Stimulated activated CD4-positive, alpha-beta T cell treated with anti-CD3 and anti-CD28 coated beads, Interleukin-1b, Interleukin-23, amount 100 ng/mL, for 4 hours (primary cell): ENCODE measurements around the gene DMXL2.
"Not testable (repeated sequence)": the region's sequence is repeated elsewhere in the genome, so short reads cannot be mapped to it uniquely, and the experiment has no call there.

Source experiments
- DNase-seq, 2 donors: peaks; one replicate each; pipeline ENCODE4 v3.0.0-alpha.2; 2020; ENCODE audit warnings: low read depth in 2 of 2

DMXL2 gene

GRCh38 chr15:51576911-51577500, 45.6 kb downstream of the DMXL2 start:
- no peak for DNase-seq

GRCh38 chr15:51576286-51576850, 46.2 kb downstream of the DMXL2 start:
- DNase-seq, result no peak

- DNase-seq, result no peak
Observed at GRCh38 chr15:51575775-51576174, 46.8 kb downstream of the DMXL2 start.

- DNase-seq, result not testable (repeated sequence)
Observed at GRCh38 chr15:51573352-51573751, 49.2 kb downstream of the DMXL2 start.

DNA sequence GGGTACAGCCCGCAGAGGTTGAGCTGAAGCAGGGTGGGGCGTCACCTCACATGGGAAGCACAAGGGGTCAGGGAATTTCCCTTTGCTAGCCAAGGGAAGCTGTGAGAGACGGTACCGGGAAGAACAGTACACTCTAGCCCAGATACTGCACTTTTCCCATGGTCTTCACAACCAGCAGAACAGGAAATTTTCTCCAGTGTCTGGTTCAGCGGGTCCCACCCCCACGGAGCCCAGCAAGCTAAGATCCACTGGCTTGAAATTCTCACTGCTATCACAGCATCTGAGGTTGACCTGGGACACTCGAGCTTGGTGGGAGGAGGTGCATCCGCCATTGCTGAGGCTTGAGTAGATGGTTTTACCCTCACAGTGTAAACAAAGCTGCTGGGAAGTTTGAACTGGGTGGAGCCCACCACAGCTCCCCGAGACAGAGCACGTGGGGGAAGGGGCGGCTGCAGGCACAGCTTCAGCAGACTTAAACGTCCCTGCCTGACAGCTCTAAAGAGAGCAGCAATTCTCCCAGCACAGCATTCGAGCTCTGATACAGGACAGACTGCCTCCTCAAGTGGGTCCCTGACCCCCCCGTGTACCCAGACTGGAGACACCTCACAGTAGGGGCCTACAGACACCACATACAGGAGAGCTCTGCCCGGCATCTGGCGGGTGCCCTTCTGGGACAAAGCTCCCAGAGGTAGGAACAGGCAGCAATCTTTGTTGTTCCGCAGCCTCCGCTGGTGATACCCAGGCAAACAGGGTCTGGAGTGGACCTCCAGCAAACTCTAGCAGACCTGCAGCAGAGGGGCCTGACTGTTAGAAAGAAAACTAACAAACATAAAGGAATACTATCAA, 53.4 kb downstream of the DMXL2 start:
- DNase-seq, result not testable (repeated sequence)

DNA sequence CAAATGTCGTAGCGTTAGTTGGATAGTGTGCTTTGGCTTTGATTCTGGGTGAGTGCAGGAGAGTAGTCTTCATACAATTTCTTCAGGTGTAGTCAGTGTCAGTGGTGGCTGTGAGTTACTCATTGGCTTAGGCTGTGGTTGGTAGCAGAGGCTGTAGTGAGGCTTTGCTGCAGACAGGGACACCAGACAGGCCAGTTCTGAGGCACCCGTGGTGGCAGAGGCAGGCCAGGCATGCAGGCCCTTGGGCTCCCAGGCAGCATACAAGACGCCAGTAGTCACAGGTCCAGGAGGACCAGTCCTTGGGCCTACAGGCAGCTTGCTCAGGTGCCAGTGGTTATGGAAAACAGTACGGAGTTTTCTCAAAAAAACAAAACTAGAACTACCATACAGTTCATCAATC, 61.3 kb downstream of the DMXL2 start:
- DNase-seq, result no peak

- no peak for DNase-seq
Observed at GRCh38 chr15:51558876-51559275, 63.7 kb downstream of the DMXL2 start.

DNA sequence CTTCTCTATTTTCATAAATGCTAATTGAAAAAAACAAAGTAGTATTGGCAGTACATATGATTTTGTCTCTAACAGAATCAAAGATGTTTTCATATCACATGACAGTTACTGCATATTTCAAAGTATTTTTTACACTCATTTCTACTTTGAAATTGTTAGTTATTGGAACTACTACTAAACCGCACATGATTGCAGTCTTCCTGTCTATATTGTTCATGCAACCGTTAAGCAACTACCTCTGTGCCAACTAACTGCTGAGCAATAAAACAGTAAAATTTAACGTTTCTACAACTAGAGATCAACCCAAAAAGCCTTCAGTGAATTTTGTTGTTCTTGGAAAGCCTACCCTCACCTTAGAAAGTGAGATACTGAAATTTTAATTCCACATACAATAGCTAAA, 64.2 kb downstream of the DMXL2 start:
- DNase-seq, result no peak

DNA sequence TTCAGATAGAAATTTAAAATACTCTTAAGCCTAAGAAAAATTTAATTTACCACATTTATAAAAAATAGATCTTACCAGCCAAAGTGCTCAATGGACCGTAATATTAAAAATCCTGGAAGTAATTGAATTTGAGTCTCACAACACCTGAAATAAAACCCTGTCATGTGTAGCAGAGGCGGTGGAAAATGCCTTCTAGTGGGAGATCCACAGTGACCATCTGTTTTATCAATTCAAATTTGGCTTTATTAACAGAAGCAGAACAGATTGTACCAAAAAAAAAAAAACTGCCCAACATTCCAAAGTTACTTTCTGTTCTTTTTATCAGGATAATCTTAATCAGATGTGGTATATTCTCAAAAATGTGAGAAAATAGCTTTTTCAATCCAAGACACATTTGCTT, 71.7 kb downstream of the DMXL2 start:
- DNase-seq, result no peak

GRCh38 chr15:51547656-51548055, 74.9 kb downstream of the DMXL2 start:
- no peak for DNase-seq

- no peak for DNase-seq
Observed at GRCh38 chr15:51536965-51537574, 85.5 kb downstream of the DMXL2 start.

DNA sequence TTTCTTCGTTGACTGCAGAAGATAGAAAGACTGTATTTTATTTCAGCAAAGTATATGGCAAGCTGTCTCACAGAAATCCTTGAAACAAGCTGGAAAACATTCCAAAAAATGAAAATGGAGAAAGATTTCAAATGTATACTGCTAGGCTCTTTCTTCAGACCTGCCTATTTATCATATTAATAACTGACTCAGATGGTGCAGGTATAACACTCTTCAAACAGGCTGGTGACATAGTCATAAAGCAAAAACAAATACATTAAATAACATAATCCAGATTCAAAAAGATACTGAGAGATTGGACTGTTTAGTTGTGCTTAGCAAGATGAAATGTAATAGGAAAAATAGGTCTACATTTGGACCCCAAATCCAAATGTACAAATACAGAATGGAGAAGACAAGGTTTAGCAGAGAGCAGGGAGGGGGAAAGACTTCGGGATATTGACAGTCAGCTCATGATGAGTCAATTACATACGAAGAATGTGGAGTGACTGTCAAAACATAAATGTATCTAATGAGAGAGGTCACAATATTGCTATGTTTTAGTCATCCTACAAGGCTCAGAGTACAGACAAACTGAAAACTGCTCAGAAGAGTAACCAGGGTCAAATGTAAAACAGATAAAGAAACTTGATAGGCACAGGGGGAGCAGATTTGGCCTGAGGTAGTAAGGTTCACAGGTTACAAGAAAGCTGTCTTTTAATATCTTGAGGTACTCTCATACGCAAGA, 88.7 kb downstream of the DMXL2 start:
- DNase-seq, result no peak

DNA sequence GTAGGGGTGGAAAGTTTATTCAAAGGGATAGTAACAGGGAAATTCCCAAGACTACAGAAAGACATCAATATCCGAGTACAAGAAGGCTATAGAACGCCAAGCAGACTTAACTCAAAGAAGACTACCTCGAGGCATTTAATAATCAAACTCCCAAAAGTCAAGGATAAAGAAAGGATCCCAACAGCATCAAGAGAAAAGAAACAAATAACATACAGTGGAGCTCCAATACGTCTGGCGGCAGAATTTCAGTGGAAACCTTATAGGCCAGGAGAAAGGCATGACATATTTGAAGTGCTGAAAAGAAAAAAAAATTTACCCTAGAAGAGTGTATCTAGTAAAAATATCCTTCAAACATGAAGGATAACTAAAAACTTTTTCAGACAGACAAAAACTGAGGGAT, 95.6 kb downstream of the DMXL2 start:
- no peak for DNase-seq

GRCh38 chr15:51524376-51524775, 98.2 kb downstream of the DMXL2 start:
- DNase-seq, result no peak

- no peak for DNase-seq
Observed at GRCh38 chr15:51516291-51516690, 106.3 kb downstream of the DMXL2 start.

DNA sequence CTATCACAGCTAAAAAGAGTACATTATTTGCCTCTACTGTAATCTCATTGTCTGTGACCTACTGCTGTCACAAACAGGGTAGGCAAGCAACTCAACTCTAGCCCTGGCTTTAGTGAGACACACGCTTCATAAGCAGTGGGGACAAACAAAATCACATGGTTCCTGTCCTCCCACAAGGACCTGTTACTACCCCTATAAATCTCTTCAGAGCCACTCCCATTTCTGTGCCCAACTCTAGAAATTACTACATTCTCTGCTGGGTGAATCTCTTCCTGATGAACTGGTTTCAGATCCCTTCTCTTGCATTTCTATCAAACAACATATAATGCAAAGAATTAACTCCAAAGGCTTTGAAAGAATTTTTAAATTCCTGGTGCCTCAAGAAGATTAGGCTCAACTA, 117.3 kb downstream of the DMXL2 start:
- no peak for DNase-seq

DNA sequence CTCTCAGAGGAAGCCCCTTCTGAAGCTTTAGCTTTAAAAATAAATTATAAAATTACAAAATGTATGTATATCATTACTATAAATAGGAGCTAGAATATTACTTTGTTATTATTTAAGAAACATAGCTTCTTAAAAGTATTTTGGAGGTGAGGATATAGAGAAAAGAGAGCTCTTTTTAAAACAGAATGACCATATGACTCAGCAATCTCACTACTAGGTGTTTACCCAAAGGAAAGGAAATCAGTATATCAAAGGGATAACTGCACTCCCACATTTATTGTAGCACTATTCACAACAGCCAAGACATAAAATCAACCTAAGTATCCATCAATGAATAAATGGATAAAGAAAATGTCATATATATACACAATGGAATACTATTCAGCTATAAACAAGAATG, 119.6 kb downstream of the DMXL2 start:
- no peak for DNase-seq

- no peak for DNase-seq
Observed at GRCh38 chr15:51499379-51499976, 123.1 kb downstream of the DMXL2 start.

DNA sequence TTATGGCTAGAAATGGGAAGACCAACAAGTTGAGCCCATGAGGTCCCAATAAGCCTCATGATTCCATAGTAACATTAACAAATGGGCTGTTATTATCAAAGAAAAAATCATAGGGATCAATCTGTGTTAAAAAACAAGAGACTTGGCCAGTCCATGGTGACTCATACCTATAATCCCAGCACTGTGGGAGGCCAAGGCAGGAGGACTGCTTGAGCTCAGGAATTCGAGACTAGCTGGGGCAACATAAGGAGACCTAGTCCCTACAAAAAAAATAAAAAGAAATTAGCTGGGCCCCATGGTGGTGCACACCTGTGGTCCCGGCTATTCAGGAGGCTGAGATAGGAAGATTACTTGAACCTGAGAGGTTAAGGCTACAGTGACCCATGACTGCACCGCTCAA, 124.8 kb downstream of the DMXL2 start:
- no peak for DNase-seq

DNA sequence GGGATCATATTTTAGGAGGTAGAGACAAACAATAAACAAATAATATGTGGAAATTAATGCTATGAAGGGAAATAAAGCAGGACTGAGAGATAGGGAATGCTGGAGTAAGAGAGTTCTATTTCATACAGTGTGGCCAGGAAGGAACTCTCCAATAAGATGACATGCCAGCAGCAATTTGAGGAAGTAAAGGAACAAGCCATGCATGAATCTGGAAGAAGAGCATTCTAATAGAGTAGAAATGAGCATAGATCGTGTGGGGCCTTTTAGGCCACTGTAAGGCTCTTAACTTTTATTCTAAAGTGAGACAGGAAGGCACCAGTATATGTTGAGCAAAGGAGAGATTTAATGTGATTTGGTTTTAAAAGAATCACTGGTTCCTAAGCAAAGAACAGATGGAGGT, 126.3 kb downstream of the DMXL2 start:
- no peak for DNase-seq

DNA sequence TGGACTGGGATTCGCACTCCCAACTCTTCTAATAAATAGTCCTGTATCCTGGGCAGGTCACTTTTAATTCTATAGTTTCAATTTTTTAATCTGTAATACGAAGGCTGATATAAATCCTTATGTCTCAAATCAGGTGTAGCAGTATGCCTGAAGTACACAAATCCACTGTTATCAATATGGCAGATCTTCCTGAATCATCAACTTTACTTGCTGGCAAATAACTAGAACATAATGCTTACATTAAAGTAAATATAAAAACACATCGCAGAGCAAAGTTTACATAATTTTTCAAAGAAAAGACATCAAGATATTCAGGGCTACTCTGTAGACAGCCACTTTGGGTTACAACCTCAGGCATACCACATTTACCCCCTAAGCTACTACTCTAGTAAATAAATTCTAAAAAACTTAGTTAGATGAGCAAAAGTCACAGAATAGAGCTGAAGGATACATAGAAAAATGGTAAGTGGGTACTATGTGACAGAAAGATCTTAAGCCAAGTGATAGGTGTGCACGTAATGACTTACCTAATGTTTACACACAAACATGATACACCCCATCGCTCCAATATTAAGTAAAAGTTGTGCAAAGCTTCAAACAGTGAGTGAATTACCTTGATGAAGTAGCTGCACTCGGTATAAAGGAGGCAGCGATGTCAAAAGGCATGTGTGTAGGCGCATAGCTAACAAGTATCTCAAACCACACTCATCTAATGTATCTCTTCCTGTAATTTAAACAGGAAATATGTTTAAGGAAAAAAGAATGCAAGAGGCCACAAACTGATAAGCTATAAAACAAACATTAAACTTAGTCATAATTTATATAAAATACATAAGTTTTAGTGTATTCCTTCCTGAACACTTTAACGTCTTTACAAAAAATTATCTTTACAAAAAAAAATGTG, 127.9 kb downstream of the DMXL2 start:
- no peak for DNase-seq
